Mesenchymal stem cell (in vitro differentiated cells and primary cell): ENCODE measurements around the gene TAPT1.

Experiments
- DNase-seq: peaks from one replicate; pipeline ENCODE4 v3.0.0-alpha.2; 2013
- H2AFZ ChIP-seq: one replicate; pipeline ENCODE4 v1.6.1; 2013; ENCODE audit warnings: low read depth, mild to moderate bottlenecking, control low read depth, inconsistent platforms, low read length, moderate library complexity
- H2AK5ac ChIP-seq: 2 replicates; pipeline ENCODE4 v1.6.1; 2013; ENCODE audit warnings: low read length, moderate library complexity, mild to moderate bottlenecking, inconsistent platforms; ENCODE audit not compliant: severe bottlenecking
- H2BK120ac ChIP-seq: one replicate; pipeline ENCODE4 v1.6.1; 2013; ENCODE audit warnings: low read depth, mild to moderate bottlenecking, inconsistent platforms, low read length, moderate library complexity
- H2BK12ac ChIP-seq, 2 experiments: one replicate each; pipeline ENCODE4 v1.6.1; 2013; ENCODE audit warnings: inconsistent platforms in 2 of 2, low read length in 2 of 2, mild to moderate bottlenecking in 2 of 2, moderate library complexity in 2 of 2, control low read depth in 1 of 2
- H2BK15ac ChIP-seq: one replicate; pipeline ENCODE4 v1.6.1; 2013; ENCODE audit warnings: mild to moderate bottlenecking, low read depth, inconsistent platforms; ENCODE audit not compliant: poor library complexity, severe bottlenecking
- H2BK5ac ChIP-seq: 2 replicates; pipeline ENCODE4 v1.6.1; 2013; ENCODE audit warnings: low read depth, mild to moderate bottlenecking, low read length, control low read depth, inconsistent platforms; ENCODE audit not compliant: poor library complexity, severe bottlenecking
- H3K14ac ChIP-seq, 2 experiments: one replicate each; pipeline ENCODE4 v1.6.1; 2013; ENCODE audit warnings: inconsistent platforms in 2 of 2, low read length in 2 of 2, control low read depth in 1 of 2, mild to moderate bottlenecking in 1 of 2, moderate library complexity in 1 of 2
- H3K18ac ChIP-seq, 2 experiments: one replicate each; pipeline ENCODE4 v1.6.1; 2013; ENCODE audit warnings: inconsistent platforms in 2 of 2, low read length in 2 of 2, control low read depth in 1 of 2, low read depth in 1 of 2, mild to moderate bottlenecking in 1 of 2
- H3K23ac ChIP-seq, 2 experiments: one replicate each; pipeline ENCODE4 v1.6.1; 2013; ENCODE audit warnings: inconsistent platforms in 2 of 2, low read length in 2 of 2, mild to moderate bottlenecking in 2 of 2, moderate library complexity in 2 of 2, control low read depth in 1 of 2
- H3K27ac ChIP-seq: 2 replicates; pipeline ENCODE4 v1.5.1; 2013; ENCODE audit warnings: mild to moderate bottlenecking, moderate library complexity, low read length, control low read depth, inconsistent platforms; ENCODE audit not compliant: poor library complexity, severe bottlenecking
- H3K27me3 ChIP-seq, 2 experiments: 2 replicates each; pipeline versions ENCODE4 v1.6.1 to v1.7.0; 2013; ENCODE audit warnings: low read length in 2 of 2, mild to moderate bottlenecking in 2 of 2, moderate library complexity in 2 of 2, control low read depth in 1 of 2, inconsistent platforms in 1 of 2; ENCODE audit not compliant: control insufficient read depth in 1 of 2, insufficient read depth in 1 of 2
- H3K36me3 ChIP-seq, 2 experiments: 2 replicates each; pipeline versions ENCODE4 v1.6.1 to v1.7.0; 2013; ENCODE audit warnings: low read length in 2 of 2, control low read depth in 1 of 2, inconsistent platforms in 1 of 2, low read depth in 1 of 2, mild to moderate bottlenecking in 1 of 2; ENCODE audit not compliant: insufficient read depth in 2 of 2, control insufficient read depth in 1 of 2
- H3K4ac ChIP-seq, 2 experiments: one replicate each; pipeline ENCODE4 v1.6.1; 2013; ENCODE audit warnings: inconsistent platforms in 2 of 2, low read length in 2 of 2, mild to moderate bottlenecking in 2 of 2, moderate library complexity in 2 of 2, control low read depth in 1 of 2, low read depth in 1 of 2
- H3K4me1 ChIP-seq: 2 replicates; pipeline ENCODE4 v1.6.1; 2013; ENCODE audit warnings: low read depth, low read length, control low read depth; ENCODE audit not compliant: control insufficient read depth, insufficient read depth
- H3K4me2 ChIP-seq: 2 replicates; pipeline ENCODE4 v1.6.1; 2013; ENCODE audit warnings: low read length, mild to moderate bottlenecking, inconsistent platforms; ENCODE audit not compliant: poor library complexity, severe bottlenecking
- H3K4me3 ChIP-seq, 2 experiments: 2 replicates each; pipeline versions ENCODE4 v1.5.1 to v1.7.0; 2013; ENCODE audit warnings: low read length in 2 of 2, mild to moderate bottlenecking in 2 of 2, control low read depth in 1 of 2, low read depth in 1 of 2; ENCODE audit not compliant: insufficient read depth in 1 of 2
- H3K79me1 ChIP-seq: replicated peaks from 2 replicates; pipeline ENCODE4 v1.6.1; 2013; ENCODE audit warnings: mild to moderate bottlenecking, control low read depth, low read length, inconsistent platforms; ENCODE audit not compliant: poor library complexity, severe bottlenecking
- H3K9ac ChIP-seq: 2 replicates; pipeline ENCODE4 v1.7.0; 2013; ENCODE audit warnings: mild to moderate bottlenecking, low read length, moderate library complexity
- H3K9me3 ChIP-seq: 2 replicates; pipeline ENCODE4 v1.7.0; 2013; ENCODE audit warnings: mild to moderate bottlenecking, low read length; ENCODE audit not compliant: control insufficient read depth
- H4K8ac ChIP-seq: one replicate; pipeline ENCODE4 v1.6.1; 2013; ENCODE audit warnings: inconsistent platforms, mild to moderate bottlenecking, low read length, moderate library complexity
- H4K91ac ChIP-seq: one replicate; pipeline ENCODE4 v1.6.1; 2013; ENCODE audit warnings: mild to moderate bottlenecking, low read length, inconsistent platforms
- WGBS: methylation state at CpG from one replicate; pipeline ENCODE4 v1.1.7; 2013; ENCODE audit warnings: mixed read lengths; 5-methylcytosine and 5-hydroxymethylcytosine counted together

TAPT1 gene

DNA sequence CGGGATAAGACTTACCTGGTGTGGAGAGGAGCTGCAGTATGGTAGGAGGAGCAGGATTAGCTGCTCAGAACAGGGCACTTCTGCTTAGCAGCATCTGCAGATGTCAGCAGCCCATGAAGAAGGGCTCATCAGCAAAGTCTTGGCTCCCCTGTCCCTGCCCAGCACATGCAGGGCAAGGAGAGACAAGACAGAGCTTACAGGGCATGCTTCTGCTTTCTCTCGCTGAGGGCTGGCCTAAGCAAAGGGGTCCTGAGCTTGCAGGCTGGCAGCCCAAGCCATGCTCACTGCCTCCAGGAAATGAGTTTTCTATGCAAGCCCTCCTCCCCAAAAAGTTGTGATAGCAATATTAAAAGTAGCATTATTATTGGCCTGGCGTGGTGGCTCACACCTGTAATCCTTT lies 39.5 kb upstream of the TAPT1 start:
- Histone ChIP-seq H3K4me1 (no peaks in the 10 kb centered on the region), H3K4me3 (no peak overlapping the region), H2BK5ac (no peak overlapping the region), H2AFZ (no peak overlapping the region), H3K9ac (no peak overlapping the region), H4K91ac (no peak overlapping the region), H3K4ac (peak overlapping the region in 1 of 2 experiments; percentile 47), H2BK120ac (no peak overlapping the region), H3K27ac (no peak overlapping the region), H3K23ac (no peak overlapping the region), H3K14ac (no peak overlapping the region), H3K18ac (no peak overlapping the region), H2BK12ac (no peak overlapping the region), H3K79me1 (no peaks in the 10 kb centered on the region), H3K4me2 (no peak overlapping the region), H3K27me3 (no peaks in the 10 kb centered on the region), H3K9me3 (no peaks in the 10 kb centered on the region), H3K36me3 (peaks cover 0 to 4% of the 10 kb centered on the region in 2 experiments), H4K8ac (no peak overlapping the region), H2AK5ac (no peak overlapping the region), H2BK15ac (no peak overlapping the region)
- DNase-seq, result no peak
- WGBS, result 90% methylated on average over 3 of the region's 3 CpGs

GRCh38 chr4:16264798-16265197 lies 38.5 kb upstream of the TAPT1 start:
- H3K79me1 ChIP-seq, result no peaks in the 10 kb centered on the region
- H3K27me3 ChIP-seq, result no peaks in the 10 kb centered on the region
- peak overlapping the region; percentile 27 for H3K9ac ChIP-seq
- H4K91ac ChIP-seq, result no peak overlapping the region
- no peak overlapping the region for H4K8ac ChIP-seq
- peaks cover 0 to 4% of the 10 kb centered on the region in 2 experiments for H3K36me3 ChIP-seq
- no peaks in the 10 kb centered on the region for H3K9me3 ChIP-seq
- H2BK5ac ChIP-seq, result no peak overlapping the region
- no peak overlapping the region for H3K27ac ChIP-seq
- no peak overlapping the region for H2BK12ac ChIP-seq
- no peak overlapping the region for H3K14ac ChIP-seq
- no peak overlapping the region for H3K4me3 ChIP-seq
- H2AFZ ChIP-seq, result no peak overlapping the region
- no peak overlapping the region for H2AK5ac ChIP-seq
- peak; percentile 54 for DNase-seq
- H2BK120ac ChIP-seq, result no peak overlapping the region
- 30% methylated on average over 1 of the region's 3 CpGs for WGBS
- H3K18ac ChIP-seq, result no peak overlapping the region
- H3K4me1 ChIP-seq, result no peaks in the 10 kb centered on the region
- H3K4me2 ChIP-seq, result no peak overlapping the region
- H3K23ac ChIP-seq, result no peak overlapping the region
- H2BK15ac ChIP-seq, result no peak overlapping the region
- no peak overlapping the region for H3K4ac ChIP-seq

DNA sequence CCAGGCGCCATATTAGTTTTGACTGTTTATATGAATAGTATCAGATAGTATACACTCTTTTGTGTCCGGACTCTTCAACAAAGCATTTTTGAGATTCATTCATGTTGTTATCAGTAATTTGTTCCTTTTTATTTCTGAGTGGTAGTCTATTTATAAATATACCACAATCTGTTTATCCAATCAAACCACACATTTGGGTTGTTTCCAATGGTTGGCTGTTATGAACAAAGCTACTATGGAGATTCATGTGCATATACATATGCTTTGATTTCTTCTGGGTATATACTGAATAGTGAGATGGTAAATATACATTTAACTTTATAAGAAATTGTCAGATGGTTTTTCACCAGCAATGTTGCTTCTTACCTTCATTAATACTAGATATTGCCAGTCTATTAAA lies 36.8 kb upstream of the TAPT1 start:
- no CpG with 5 or more reads among the region's 2 CpGs for WGBS
- no peaks in the 10 kb centered on the region for H3K36me3 ChIP-seq
- H3K23ac ChIP-seq, result no peak overlapping the region
- H3K27ac ChIP-seq, result no peak overlapping the region
- H3K27me3 ChIP-seq, result no peaks in the 10 kb centered on the region
- H3K18ac ChIP-seq, result no peak overlapping the region
- no peak overlapping the region for H3K4me3 ChIP-seq
- H3K9ac ChIP-seq, result no peak overlapping the region
- H3K4me1 ChIP-seq, result no peaks in the 10 kb centered on the region
- no peak overlapping the region for H2AK5ac ChIP-seq
- no peak overlapping the region for H2BK120ac ChIP-seq
- DNase-seq, result peak; percentile 36
- H3K4me2 ChIP-seq, result no peak overlapping the region
- no peaks in the 10 kb centered on the region for H3K79me1 ChIP-seq
- no peak overlapping the region for H2AFZ ChIP-seq
- no peak overlapping the region for H2BK12ac ChIP-seq
- H4K91ac ChIP-seq, result no peak overlapping the region
- no peak overlapping the region for H3K14ac ChIP-seq
- H3K4ac ChIP-seq, result no peak overlapping the region
- H4K8ac ChIP-seq, result no peak overlapping the region
- no peak overlapping the region for H2BK5ac ChIP-seq
- no peaks in the 10 kb centered on the region for H3K9me3 ChIP-seq
- no peak overlapping the region for H2BK15ac ChIP-seq

- Histone ChIP-seq H3K79me1 (no peaks in the 10 kb centered on the region), H3K23ac (no peak overlapping the region), H2BK15ac (no peak overlapping the region), H3K14ac (no peak overlapping the region), H3K27ac (no peak overlapping the region), H2AFZ (no peak overlapping the region), H4K8ac (no peak overlapping the region), H2BK12ac (no peak overlapping the region), H4K91ac (no peak overlapping the region), H3K4me1 (no peaks in the 10 kb centered on the region), H3K27me3 (no peaks in the 10 kb centered on the region), H2AK5ac (no peak overlapping the region), H3K4ac (no peak overlapping the region), H2BK5ac (no peak overlapping the region), H3K4me2 (no peak overlapping the region), H3K9me3 (no peaks in the 10 kb centered on the region), H3K18ac (no peak overlapping the region), H2BK120ac (no peak overlapping the region), H3K36me3 (no peaks in the 10 kb centered on the region), H3K4me3 (no peak overlapping the region), H3K9ac (no peak overlapping the region)
- WGBS, result no CpG with 5 or more reads among the region's 4 CpGs
- no peak for DNase-seq
These were observed 35.9 kb upstream of the TAPT1 start for GRCh38 chr4:16262188-16262587.
